Activated T-helper 1 cell treated with anti-CD3 and anti-CD28 coated beads, Interleukin-12 subunit alpha, Interleukin-12 subunit beta, Interleukin-2, Interleukin-4 antibody, amounts not matched to agents 30 ng/mL and 10 ng/mL and 1 ng/mL, durations not matched to agents 14 hours and 24 hours and 36 hours (primary cell): ENCODE results near the gene RSPH4A. TPM values are rescaled to one million over a fixed set of nuclear protein-coding genes. Genes with fewer than 3 reads are reported as not detected.

Experiments used
- DNase-seq: peaks from one replicate; pipeline ENCODE4 v3.0.0; 2021; ENCODE audit warnings: low spot score
- H3K27ac Mint-ChIP-seq: one replicate; pipeline ENCODE4 v1.8.0; 2021; ENCODE audit warnings: mild to moderate bottlenecking, mixed read lengths
- H3K27me3 Mint-ChIP-seq: one replicate; pipeline ENCODE4 v1.8.0; 2022; ENCODE audit warnings: mild to moderate bottlenecking, moderate library complexity, mixed read lengths; ENCODE audit not compliant: insufficient read depth
- H3K36me3 Mint-ChIP-seq: one replicate; pipeline ENCODE4 v1.8.0; 2021; ENCODE audit warnings: low read depth, mixed read lengths
- H3K4me1 Mint-ChIP-seq: one replicate; pipeline ENCODE4 v1.8.0; 2021; ENCODE audit warnings: low read depth, mixed read lengths
- H3K4me3 Mint-ChIP-seq: one replicate; pipeline ENCODE4 v1.8.0; 2021; ENCODE audit warnings: mild to moderate bottlenecking, moderate library complexity, mixed read lengths
- H3K9me3 Mint-ChIP-seq: one replicate; pipeline ENCODE4 v1.8.0; 2021; ENCODE audit warnings: mixed read lengths
- intact Hi-C: fragments of 100-400 bp; cut with micrococcal nuclease; formaldehyde crosslinking; loops from one replicate; pipeline ENCODE4 v1.15.1; 2024
- total RNA-seq: library from RNA; stranded (reverse); gene quantifications from 2 replicates; pipeline ENCODE4 v1.2.3, GENCODE V29; 2022

Gene RSPH4A
- total RNA-seq: 0.36 TPM in 1 of 2 replicates, not detected in the other

DNA sequence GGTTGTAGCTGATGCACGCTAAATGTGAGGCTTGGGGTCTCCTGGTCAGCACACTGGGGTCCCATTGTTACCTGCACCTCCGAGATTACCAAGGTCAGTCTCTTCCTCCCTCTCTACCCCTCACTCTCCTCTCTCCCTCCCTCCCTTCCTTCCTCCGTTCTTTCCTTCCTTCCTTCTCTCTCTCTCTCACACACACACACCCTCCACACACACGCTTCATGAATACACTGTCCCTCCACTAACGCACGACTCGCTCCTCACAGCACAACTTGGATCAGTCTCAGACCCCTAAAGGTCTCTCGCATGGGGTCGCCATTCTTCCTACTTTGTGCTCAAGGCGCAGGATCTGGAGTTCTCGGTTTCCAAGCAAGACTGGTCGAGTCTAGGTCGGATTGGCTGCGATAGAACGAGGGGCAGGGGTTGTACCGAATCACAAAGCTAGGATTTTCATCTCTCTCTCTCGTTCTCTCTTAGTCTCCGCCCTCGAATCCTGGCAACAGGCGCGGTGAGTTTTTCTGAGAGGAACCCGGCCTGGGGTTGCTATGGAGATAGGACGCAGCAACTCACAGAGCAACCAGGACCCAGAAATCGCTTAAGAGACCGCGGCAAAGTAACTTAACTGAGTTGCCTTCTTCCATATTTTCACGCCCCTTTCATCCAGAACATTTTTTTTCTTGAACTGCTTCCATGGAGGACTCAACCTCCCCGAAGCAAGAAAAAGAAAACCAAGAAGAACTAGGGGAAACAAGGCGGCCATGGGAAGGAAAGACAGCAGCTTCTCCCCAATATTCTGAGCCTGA is at the start of gene RSPH4A:
TSS of gene RSPH4A (plus strand) at position 543 of the 800 bp plus-strand sequence. CDS start at position 688, 145 bp downstream.
- H3K9me3 Mint-ChIP-seq: no peaks in the 10 kb centered on the region
- peak; percentile 62 for DNase-seq
- H3K27ac Mint-ChIP-seq: no peak within 1 kb of the TSS
- intact Hi-C loops: loop anchor here (1.0 to 2.0 kb wide), 2 partner anchors 17 to 45 kb away; partner anchors contain the start of gene RWDD1
- peaks cover 17% of the 10 kb centered on the region for H3K4me1 Mint-ChIP-seq
- no peaks in the 10 kb centered on the region for H3K36me3 Mint-ChIP-seq
- H3K27me3 Mint-ChIP-seq: peaks cover 41% of the 10 kb centered on the region
- H3K4me3 Mint-ChIP-seq: peak within 1 kb of the TSS; percentile 80

DNA sequence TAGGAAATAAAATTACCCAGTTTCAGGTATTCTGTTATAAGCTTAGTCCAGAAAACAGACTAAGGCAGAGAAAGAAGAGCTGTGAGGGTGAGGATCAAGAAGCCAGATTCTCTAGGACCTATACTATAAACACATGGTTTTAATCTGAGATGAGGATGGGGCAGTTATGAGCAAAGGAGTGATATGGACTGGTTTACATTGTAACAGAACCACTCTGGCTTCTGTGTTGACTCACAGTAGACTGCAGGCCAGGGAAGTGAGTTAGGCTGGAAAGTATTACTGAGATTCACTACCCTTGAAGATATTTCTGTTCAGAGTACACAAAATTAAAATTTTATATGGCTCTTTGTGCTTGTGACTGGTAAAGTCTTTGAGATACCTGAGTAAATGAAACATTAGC is 48.2 kb upstream of the RSPH4A start:
- Mint-ChIP-seq H3K4me3 (no peak overlapping the region), H3K27me3 (peaks cover 16% of the 10 kb centered on the region), H3K9me3 (no peaks in the 10 kb centered on the region), H3K4me1 (peaks cover 39% of the 10 kb centered on the region), H3K27ac (no peak overlapping the region), H3K36me3 (peaks cover 8% of the 10 kb centered on the region)
- intact Hi-C loops: no loop called here
- DNase-seq: no peak

DNA sequence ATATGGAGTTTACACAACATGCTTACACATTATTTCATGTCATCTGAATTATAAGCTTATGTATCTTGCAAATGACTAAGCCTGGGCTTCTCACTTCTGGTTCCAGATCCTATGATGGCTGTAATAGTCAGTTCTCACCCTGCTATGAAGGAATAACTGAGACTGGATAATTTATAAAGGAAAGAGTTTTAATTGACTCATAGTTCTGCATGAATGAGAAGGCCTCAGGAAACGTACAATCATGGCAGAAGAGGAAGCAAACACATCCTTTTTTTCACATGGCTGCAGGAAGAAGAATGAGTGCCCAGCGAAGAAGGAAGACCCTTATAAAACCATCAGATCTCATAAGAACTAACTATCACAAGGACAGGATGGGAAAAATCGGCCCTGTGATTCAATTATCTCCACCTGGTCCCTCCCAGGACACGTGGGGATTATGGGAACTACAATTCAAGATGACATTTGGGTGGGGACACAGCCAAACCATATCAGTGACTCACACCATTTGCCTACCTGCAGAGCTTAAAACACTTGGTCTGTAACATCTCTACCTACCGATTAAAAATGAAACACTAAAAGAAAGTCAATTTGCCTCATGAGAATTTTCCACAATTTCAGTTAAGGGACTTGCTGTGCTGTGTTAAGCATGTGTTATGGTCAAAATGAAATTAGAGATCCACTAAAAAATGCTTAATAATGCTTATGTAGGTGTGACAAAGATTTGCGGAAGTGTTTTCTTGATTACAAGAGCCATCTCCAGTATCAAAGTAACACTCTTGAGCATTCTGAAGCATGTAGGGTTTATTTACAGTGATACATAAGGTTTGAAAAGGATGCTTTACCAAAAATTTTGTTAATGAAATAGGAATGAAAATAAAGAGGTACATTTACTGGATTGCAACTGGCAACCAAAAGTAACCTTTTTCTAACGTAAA is 47.2 kb upstream of the RSPH4A start:
- H3K4me3 Mint-ChIP-seq: peak overlapping the region; percentile 57
- peaks cover 10% of the 10 kb centered on the region for H3K36me3 Mint-ChIP-seq
- H3K9me3 Mint-ChIP-seq: no peaks in the 10 kb centered on the region
- H3K27ac Mint-ChIP-seq: no peak overlapping the region
- peaks cover 49% of the 10 kb centered on the region for H3K4me1 Mint-ChIP-seq
- intact Hi-C loops: no loop called here
- peaks cover 16% of the 10 kb centered on the region for H3K27me3 Mint-ChIP-seq
- no peak for DNase-seq

DNA sequence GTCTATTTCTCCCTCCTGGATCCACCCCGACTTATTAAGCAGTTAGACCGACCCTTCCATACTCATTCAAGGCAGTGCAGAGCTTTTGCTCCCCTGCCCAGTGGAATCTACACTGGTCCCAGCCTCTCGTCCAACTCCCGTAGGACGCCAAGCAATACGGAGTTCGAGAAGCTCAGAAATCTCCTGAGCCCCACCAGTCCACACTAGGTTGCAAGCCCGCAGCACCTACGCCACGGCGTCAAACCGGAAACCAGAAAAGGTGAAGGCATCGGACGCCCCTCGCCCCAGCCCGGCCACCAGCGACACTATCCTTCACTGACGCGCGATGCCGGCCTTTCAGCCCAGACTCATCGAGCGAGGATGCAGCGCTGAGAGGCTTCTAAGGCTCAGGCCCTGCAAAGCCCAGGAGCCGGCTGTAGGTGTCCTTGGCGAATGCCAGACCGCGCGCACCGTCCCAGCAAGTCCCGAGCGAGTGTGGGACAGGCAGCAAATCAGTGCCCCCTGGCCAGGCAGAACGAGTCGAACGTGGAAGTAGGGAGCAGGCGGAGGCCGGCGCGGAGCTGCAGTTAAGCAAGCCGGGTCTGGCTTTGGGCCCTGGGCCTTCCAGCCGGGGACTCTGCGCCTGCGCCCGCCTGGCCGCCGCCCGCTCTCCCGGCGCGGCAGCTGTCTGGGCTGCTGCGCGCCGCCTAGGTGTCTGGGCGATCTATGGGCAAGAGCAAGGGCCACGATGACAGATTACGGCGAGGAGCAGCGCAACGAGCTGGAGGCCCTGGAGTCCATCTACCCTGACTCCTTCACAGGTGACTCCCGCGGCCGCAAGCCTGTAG is 45.2 kb upstream of the RSPH4A start, which contains the start of gene RWDD1:
TSS of gene RWDD1 (plus strand) at position 649 of the 827 bp plus-strand sequence. CDS start at position 728, 79 bp downstream.
- peak within 1 kb of the TSS; percentile 97 for H3K27ac Mint-ChIP-seq
- H3K9me3 Mint-ChIP-seq: no peaks in the 10 kb centered on the region

DNA sequence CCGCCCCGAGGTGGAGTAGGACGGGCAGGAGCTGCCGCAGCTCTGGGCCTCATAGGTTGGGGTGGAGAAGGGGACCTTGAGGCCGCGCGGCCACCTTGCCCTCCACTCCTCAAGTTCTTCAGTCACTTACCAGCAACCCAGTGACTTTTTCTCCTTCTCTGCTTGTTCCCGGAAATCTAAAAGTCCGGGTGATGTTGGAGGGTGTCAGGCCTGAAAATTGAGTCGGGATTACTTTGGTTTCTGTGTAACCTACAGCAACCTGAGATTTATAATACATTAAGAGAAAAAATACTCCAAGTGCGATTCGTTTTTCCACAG is 44.6 kb upstream of the RSPH4A start:
- Mint-ChIP-seq H3K27me3 (peaks cover 13% of the 10 kb centered on the region), H3K4me3 (peak overlapping the region; percentile 99), H3K9me3 (no peaks in the 10 kb centered on the region), H3K27ac (peak overlapping the region; percentile 95), H3K4me1 (peaks cover 59% of the 10 kb centered on the region), H3K36me3 (peaks cover 16% of the 10 kb centered on the region)
- intact Hi-C loops: loop anchor here (1.0 to 5.0 kb wide), 12 partner anchors 10 to 1106 kb away; partner anchors contain the start of genes CALHM6, GOPC, KPNA5 and NUS1
- no peak for DNase-seq

More for the DNA sequence above, 45.2 kb upstream of the RSPH4A start, which contains the start of gene RWDD1:
- peak; percentile 98 for DNase-seq
- intact Hi-C loops: loop anchor here (1.0 to 5.0 kb wide), 12 partner anchors 10 to 1106 kb away; partner anchors contain the start of genes CALHM6, GOPC, KPNA5 and NUS1
- H3K4me1 Mint-ChIP-seq: peaks cover 54% of the 10 kb centered on the region
- peak within 1 kb of the TSS; percentile 99 for H3K4me3 Mint-ChIP-seq
- peaks cover 11% of the 10 kb centered on the region for H3K36me3 Mint-ChIP-seq
- peaks cover 13% of the 10 kb centered on the region for H3K27me3 Mint-ChIP-seq

- peaks cover 19% of the 10 kb centered on the region for H3K36me3 Mint-ChIP-seq
- H3K27ac Mint-ChIP-seq: peak overlapping the region; percentile 95
- H3K27me3 Mint-ChIP-seq: peaks cover 7% of the 10 kb centered on the region
- peak overlapping the region; percentile 99 for H3K4me3 Mint-ChIP-seq
- H3K4me1 Mint-ChIP-seq: peaks cover 59% of the 10 kb centered on the region
- no peaks in the 10 kb centered on the region for H3K9me3 Mint-ChIP-seq
- intact Hi-C loops: loop anchor here (5.0 kb wide), 1 partner anchor 1105 kb away; the partner anchor contains the start of gene NUS1
- DNase-seq: no peak
Measured at GRCh38 chr6:116572162-116572561, 44.1 kb upstream of the RSPH4A start.

GRCh38 chr6:116575227-116575626 is 41.1 kb upstream of the RSPH4A start:
- no peak for DNase-seq

DNA sequence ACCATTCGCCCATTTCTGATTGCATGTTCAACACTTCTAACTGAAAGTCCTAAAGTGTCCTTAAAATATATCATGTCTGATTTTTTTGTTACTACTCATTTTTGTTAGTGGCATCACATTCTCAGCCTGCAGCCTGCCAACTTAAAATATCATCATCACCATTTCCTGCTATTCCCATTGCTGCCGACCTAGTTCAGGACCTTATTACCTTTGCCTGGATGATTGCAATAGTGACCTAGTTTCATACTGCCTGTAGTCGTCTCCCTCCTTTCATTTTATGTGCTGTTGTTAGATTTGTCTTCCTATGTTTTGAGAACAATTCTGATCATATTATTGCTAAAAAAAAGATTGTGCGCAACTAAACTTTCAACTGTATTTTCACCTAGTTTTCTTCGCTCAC is 38.8 kb upstream of the RSPH4A start:
- peaks cover 35% of the 10 kb centered on the region for H3K4me1 Mint-ChIP-seq
- H3K27me3 Mint-ChIP-seq: no peaks in the 10 kb centered on the region
- intact Hi-C loops: no loop called here
- H3K27ac Mint-ChIP-seq: no peak overlapping the region
- peaks cover 20% of the 10 kb centered on the region for H3K36me3 Mint-ChIP-seq
- DNase-seq: no peak
- no peak overlapping the region for H3K4me3 Mint-ChIP-seq
- no peaks in the 10 kb centered on the region for H3K9me3 Mint-ChIP-seq

More at GRCh38 chr6:116575227-116575626, 41.1 kb upstream of the RSPH4A start:
- Mint-ChIP-seq H3K4me1 (peaks cover 52% of the 10 kb centered on the region), H3K27me3 (no peaks in the 10 kb centered on the region), H3K4me3 (no peak overlapping the region), H3K36me3 (peaks cover 22% of the 10 kb centered on the region), H3K27ac (no peak overlapping the region), H3K9me3 (no peaks in the 10 kb centered on the region)
- intact Hi-C loops: no loop called here

- Mint-ChIP-seq H3K27ac (no peak overlapping the region), H3K4me1 (peaks cover 27% of the 10 kb centered on the region), H3K9me3 (no peaks in the 10 kb centered on the region), H3K27me3 (no peaks in the 10 kb centered on the region), H3K4me3 (no peak overlapping the region), H3K36me3 (peaks cover 19% of the 10 kb centered on the region)
- DNase-seq: no peak
- intact Hi-C loops: no loop called here
Measured at GRCh38 chr6:116578335-116578734, 37.9 kb upstream of the RSPH4A start.

GRCh38 chr6:116579143-116579542 is 37.1 kb upstream of the RSPH4A start:
- Mint-ChIP-seq H3K27ac (no peak overlapping the region), H3K4me1 (peaks cover 18% of the 10 kb centered on the region), H3K36me3 (peaks cover 18% of the 10 kb centered on the region), H3K27me3 (no peaks in the 10 kb centered on the region), H3K9me3 (no peaks in the 10 kb centered on the region), H3K4me3 (no peak overlapping the region)
- intact Hi-C loops: no loop called here
- DNase-seq: no peak

GRCh38 chr6:116580198-116580597 is 36.1 kb upstream of the RSPH4A start:
- Mint-ChIP-seq H3K9me3 (no peaks in the 10 kb centered on the region), H3K27ac (no peak overlapping the region), H3K36me3 (peaks cover 25% of the 10 kb centered on the region), H3K4me1 (peaks cover 14% of the 10 kb centered on the region), H3K27me3 (no peaks in the 10 kb centered on the region), H3K4me3 (no peak overlapping the region)
- DNase-seq: no peak
- intact Hi-C loops: no loop called here

DNA sequence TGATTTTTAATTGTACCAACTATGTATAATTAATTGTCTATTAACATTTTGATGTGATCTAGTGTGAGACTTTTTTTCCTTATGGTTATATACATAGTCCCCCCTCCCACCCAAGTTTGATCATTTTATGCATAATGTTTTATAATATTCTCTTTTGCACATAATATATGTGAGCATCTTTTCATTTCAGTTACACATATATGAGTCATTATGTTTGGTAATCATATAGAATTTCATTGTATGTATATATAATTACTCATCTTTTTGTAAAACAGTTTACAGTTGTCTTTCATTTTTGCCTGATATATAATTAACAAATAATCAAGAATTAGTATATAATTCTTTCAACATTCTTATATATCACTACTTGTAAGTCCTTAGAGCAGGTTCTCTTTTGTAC is 30.0 kb upstream of the RSPH4A start:
- no peaks in the 10 kb centered on the region for H3K27me3 Mint-ChIP-seq
- DNase-seq: no peak
- no peak overlapping the region for H3K27ac Mint-ChIP-seq
- H3K4me1 Mint-ChIP-seq: no peaks in the 10 kb centered on the region
- H3K36me3 Mint-ChIP-seq: peaks cover 38% of the 10 kb centered on the region
- no peaks in the 10 kb centered on the region for H3K9me3 Mint-ChIP-seq
- intact Hi-C loops: no loop called here
- H3K4me3 Mint-ChIP-seq: no peak overlapping the region
